Osteoblast (primary cell): Measurements from ENCODE around the gene CLEC16A. TPM values are rescaled to one million over a fixed set of nuclear protein-coding genes. Genes with fewer than 3 reads are reported as not detected.
A peak's percentile ranks its signal among the peaks of the same experiment; 100 is the strongest.

Experiments
- DNase-seq: peaks from one replicate; pipeline ENCODE4 v3.0.0; 2011; ENCODE audit warnings: low spot score, mixed read lengths; ENCODE audit not compliant: insufficient read length; ENCODE audit errors: missing footprints
- H2AFZ ChIP-seq: 2 replicates; pipeline ENCODE4 v1.6.0; 2011; ENCODE audit warnings: mild to moderate bottlenecking, low read length
- H3K27ac ChIP-seq: 2 replicates; pipeline ENCODE4 v1.5.1; 2011; ENCODE audit warnings: mild to moderate bottlenecking, low read depth, low read length, moderate library complexity
- H3K27me3 ChIP-seq: 2 replicates; pipeline ENCODE4 v1.6.0; 2012; ENCODE audit warnings: mild to moderate bottlenecking, control low read depth, inconsistent platforms, low read length, moderate library complexity; ENCODE audit not compliant: insufficient read depth
- H3K36me3 ChIP-seq: 2 replicates; pipeline ENCODE4 v1.5.1; 2011; ENCODE audit warnings: mild to moderate bottlenecking, low read length, control low read depth, moderate library complexity; ENCODE audit not compliant: insufficient read depth
- H3K4me1 ChIP-seq: 2 replicates; pipeline ENCODE4 v1.5.1; 2011; ENCODE audit warnings: mild to moderate bottlenecking, low read length, control low read depth, moderate library complexity; ENCODE audit not compliant: insufficient read depth
- H3K4me2 ChIP-seq: 2 replicates; pipeline ENCODE4 v1.6.0; 2011; ENCODE audit warnings: mild to moderate bottlenecking, low read length; ENCODE audit not compliant: insufficient read depth
- H3K4me3 ChIP-seq: fragments of 200-600 bp; sonication (generic); 3 replicates; pipeline ENCODE4 v1.5.1; 2012; ENCODE audit warnings: mild to moderate bottlenecking, low read length, inconsistent platforms; ENCODE audit not compliant: insufficient read depth
- H3K79me2 ChIP-seq: 2 replicates; pipeline ENCODE4 v1.6.0; 2012; ENCODE audit warnings: mild to moderate bottlenecking, low read length, control low read depth, inconsistent platforms; ENCODE audit not compliant: insufficient read depth
- H3K9me3 ChIP-seq: 2 replicates; pipeline ENCODE4 v1.5.1; 2011; ENCODE audit warnings: low read depth, low read length, control low read depth
- H4K20me1 ChIP-seq: 2 replicates; pipeline ENCODE4 v1.6.0; 2012; ENCODE audit warnings: mild to moderate bottlenecking, low read length, control low read depth; ENCODE audit not compliant: insufficient read depth
- CTCF ChIP-seq: IDR thresholded peaks from 2 replicates; pipeline ENCODE4 v1.5.1; 2011; ENCODE audit warnings: mild to moderate bottlenecking, low read depth, low read length, moderate library complexity; ENCODE audit errors: extremely low read depth
- total RNA-seq: library from RNA; depleted of rRNA; stranded (reverse); fragments of >200 nt; gene quantifications from 2 replicates; pipeline ENCODE4 v1.2.3, GENCODE V29; 2012

Gene CLEC16A
- total RNA-seq, 1 donor = 25.7 TPM

GRCh38 chr16:11023262-11024039, 79.1 kb downstream of the CLEC16A start:
- H3K4me3 ChIP-seq = no peak overlapping the region
- no peak overlapping the region for H3K27ac ChIP-seq
- peaks cover 35% of the 10 kb centered on the region for H3K36me3 ChIP-seq
- no peaks in the 10 kb centered on the region for H3K79me2 ChIP-seq
- DNase-seq = peak; percentile 4
- peaks cover 8% of the 10 kb centered on the region for H3K9me3 ChIP-seq
- H4K20me1 ChIP-seq = no peaks in the 10 kb centered on the region
- H3K4me2 ChIP-seq = no peak overlapping the region
- H3K27me3 ChIP-seq = no peaks in the 10 kb centered on the region
- H2AFZ ChIP-seq = no peak overlapping the region
- TF ChIP-seq CTCF = no peak
- no peaks in the 10 kb centered on the region for H3K4me1 ChIP-seq

GRCh38 chr16:11024333-11025053, 80.1 kb downstream of the CLEC16A start:
- Histone ChIP-seq H3K9me3 (peaks cover 8% of the 10 kb centered on the region), H3K4me3 (no peak overlapping the region), H2AFZ (no peak overlapping the region), H3K27ac (no peak overlapping the region), H3K4me2 (no peak overlapping the region), H3K36me3 (peaks cover 35% of the 10 kb centered on the region), H4K20me1 (no peaks in the 10 kb centered on the region), H3K79me2 (no peaks in the 10 kb centered on the region), H3K27me3 (no peaks in the 10 kb centered on the region), H3K4me1 (no peaks in the 10 kb centered on the region)
- no peak for TF ChIP-seq CTCF
- no peak for DNase-seq

GRCh38 chr16:11025120-11025531, 80.8 kb downstream of the CLEC16A start:
- H3K36me3 ChIP-seq = peaks cover 35% of the 10 kb centered on the region
- H3K4me2 ChIP-seq = no peak overlapping the region
- H3K79me2 ChIP-seq = no peaks in the 10 kb centered on the region
- no peak overlapping the region for H3K4me3 ChIP-seq
- H2AFZ ChIP-seq = no peak overlapping the region
- no peaks in the 10 kb centered on the region for H3K4me1 ChIP-seq
- H4K20me1 ChIP-seq = no peaks in the 10 kb centered on the region
- DNase-seq = no peak
- TF ChIP-seq CTCF = no peak
- peaks cover 8% of the 10 kb centered on the region for H3K9me3 ChIP-seq
- H3K27ac ChIP-seq = no peak overlapping the region
- no peaks in the 10 kb centered on the region for H3K27me3 ChIP-seq

GRCh38 chr16:11029948-11030347, 85.6 kb downstream of the CLEC16A start:
- H3K27ac ChIP-seq = no peak overlapping the region

More at GRCh38 chr16:11029948-11030347, 85.6 kb downstream of the CLEC16A start:
- H3K4me1 ChIP-seq = peaks cover 14% of the 10 kb centered on the region
- no peaks in the 10 kb centered on the region for H3K27me3 ChIP-seq
- no peak overlapping the region for H3K4me2 ChIP-seq
- H3K36me3 ChIP-seq = peaks cover 22% of the 10 kb centered on the region
- no peak for DNase-seq
- no peak for TF ChIP-seq CTCF
- no peak overlapping the region for H2AFZ ChIP-seq
- peaks cover 8% of the 10 kb centered on the region for H3K9me3 ChIP-seq
- H4K20me1 ChIP-seq = no peaks in the 10 kb centered on the region
- H3K79me2 ChIP-seq = no peaks in the 10 kb centered on the region
- no peak overlapping the region for H3K4me3 ChIP-seq
